Loucy (cell line): ENCODE measurements around the gene RUNX1.

Source experiments
- H2AFZ ChIP-seq: fragments of 200-600 bp; sonication (generic); 2 replicates; pipeline ENCODE4 v1.6.0; 2016; ENCODE audit warnings: antibody characterized with exemption, mild to moderate bottlenecking, low read length, moderate library complexity
- H3F3A ChIP-seq: fragments of 200-600 bp; 2 replicates; pipeline ENCODE4 v1.6.0; 2016; ENCODE audit warnings: antibody characterized with exemption, low read depth, mild to moderate bottlenecking
- H3K27me3 ChIP-seq: fragments of 200-600 bp; sonication (generic); 2 replicates; pipeline ENCODE4 v1.6.1; 2014; ENCODE audit warnings: low read length, mild to moderate bottlenecking; ENCODE audit not compliant: insufficient read depth, poor library complexity, severe bottlenecking
- H3K36me3 ChIP-seq: fragments of 200-600 bp; sonication (generic); 2 replicates; pipeline ENCODE4 v1.6.1; 2016; ENCODE audit warnings: low read length; ENCODE audit not compliant: insufficient read depth
- H3K4me1 ChIP-seq: fragments of 200-600 bp; sonication (generic); 2 replicates; pipeline ENCODE4 v1.5.1; 2014; ENCODE audit warnings: low read length, mild to moderate bottlenecking; ENCODE audit not compliant: insufficient read depth, poor library complexity, severe bottlenecking
- H3K4me2 ChIP-seq: fragments of 200-600 bp; sonication (generic); 2 replicates; pipeline ENCODE4 v1.6.0; 2014; ENCODE audit warnings: antibody characterized with exemption, low read length, low read depth, mild to moderate bottlenecking; ENCODE audit not compliant: poor library complexity, severe bottlenecking
- H3K4me3 ChIP-seq: fragments of 200-600 bp; sonication (generic); 2 replicates; pipeline ENCODE4 v1.5.1; 2014; ENCODE audit warnings: low read length, mild to moderate bottlenecking, mixed read lengths; ENCODE audit not compliant: poor library complexity, severe bottlenecking
- H3K79me2 ChIP-seq: fragments of 200-600 bp; sonication (generic); 2 replicates; pipeline ENCODE4 v1.6.1; 2014; ENCODE audit warnings: low read length; ENCODE audit not compliant: insufficient read depth
- H3K9ac ChIP-seq: fragments of 200-600 bp; sonication (generic); 2 replicates; pipeline ENCODE4 v1.6.0; 2014; ENCODE audit warnings: mild to moderate bottlenecking, low read depth, low read length, moderate library complexity; ENCODE audit not compliant: poor library complexity, severe bottlenecking
- H3K9me2 ChIP-seq: fragments of 200-600 bp; sonication (generic); replicated peaks from 2 replicates; pipeline ENCODE4 v1.6.1; 2016; ENCODE audit warnings: low read depth, low read length, mixed read lengths
- H3K9me3 ChIP-seq: fragments of 200-600 bp; sonication (generic); 2 replicates; pipeline ENCODE4 v1.6.1; 2014; ENCODE audit warnings: mild to moderate bottlenecking, antibody characterized with exemption, low read length, low read depth; ENCODE audit not compliant: insufficient read depth
- H4K20me1 ChIP-seq: fragments of 200-600 bp; sonication (generic); 2 replicates; pipeline ENCODE4 v1.6.0; 2014; ENCODE audit warnings: antibody characterized with exemption, low read length, mild to moderate bottlenecking; ENCODE audit not compliant: insufficient read depth, poor library complexity, severe bottlenecking
- CTCF ChIP-seq: fragments of 200-600 bp; sonication (generic); conservative IDR thresholded peaks from 2 replicates; pipeline ENCODE4 v1.5.1; 2014; ENCODE audit warnings: mild to moderate bottlenecking, antibody characterized with exemption, low read length
- EZH2phosphoT487 ChIP-seq: fragments of 200-600 bp; IDR thresholded peaks from 2 replicates; pipeline ENCODE4 v1.6.1; 2018; ENCODE audit warnings: antibody characterized with exemption, mild to moderate bottlenecking, moderate library complexity, borderline replicate concordance

Gene RUNX1

GRCh38 chr21:34774750-34775149 lies 274.4 kb downstream of the RUNX1 start:
- Histone ChIP-seq H4K20me1 (no peaks in the 10 kb centered on the region), H3F3A (no peaks in the 10 kb centered on the region), H3K4me1 (no peaks in the 10 kb centered on the region), H3K9ac (no peak overlapping the region), H3K36me3 (no peaks in the 10 kb centered on the region), H2AFZ (no peak overlapping the region), H3K79me2 (no peaks in the 10 kb centered on the region), H3K9me2 (no peaks in the 10 kb centered on the region), H3K4me2 (no peak overlapping the region), H3K27me3 (no peaks in the 10 kb centered on the region), H3K9me3 (no peaks in the 10 kb centered on the region), H3K4me3 (no peak overlapping the region)
- TF ChIP-seq EZH2phosphoT487 (no peak), CTCF (no peak)

- Histone ChIP-seq H4K20me1 (no peaks in the 10 kb centered on the region), H3F3A (no peaks in the 10 kb centered on the region), H3K79me2 (no peaks in the 10 kb centered on the region), H3K4me2 (no peak overlapping the region), H2AFZ (no peak overlapping the region), H3K9me2 (no peaks in the 10 kb centered on the region), H3K4me3 (no peak overlapping the region), H3K9me3 (no peaks in the 10 kb centered on the region), H3K4me1 (no peaks in the 10 kb centered on the region), H3K36me3 (no peaks in the 10 kb centered on the region), H3K9ac (no peak overlapping the region), H3K27me3 (no peaks in the 10 kb centered on the region)
- TF ChIP-seq EZH2phosphoT487 (no peak), CTCF (no peak)
These were observed 277.5 kb downstream of the RUNX1 start for GRCh38 chr21:34771512-34772028.

- Histone ChIP-seq H3K27me3 (no peaks in the 10 kb centered on the region), H3K4me2 (no peak overlapping the region), H3K9me3 (no peaks in the 10 kb centered on the region), H3K9ac (no peak overlapping the region), H3F3A (no peaks in the 10 kb centered on the region), H3K4me1 (no peaks in the 10 kb centered on the region), H2AFZ (no peak overlapping the region), H4K20me1 (no peaks in the 10 kb centered on the region), H3K4me3 (no peak overlapping the region), H3K36me3 (no peaks in the 10 kb centered on the region), H3K79me2 (no peaks in the 10 kb centered on the region), H3K9me2 (no peaks in the 10 kb centered on the region)
- TF ChIP-seq CTCF: no peak
- TF ChIP-seq EZH2phosphoT487: no peak
These were observed 278.5 kb downstream of the RUNX1 start for GRCh38 chr21:34770576-34770975.
